ENCODE data around the gene CDK5R2.

GRCh38 chr2:218983934-218984238 lies 24.4 kb downstream of the CDK5R2 start:
- TF ChIP-seq SATB2 (CRISPR knock-in tag; IDR thresholded peaks at IDR 0.05), result no peak
- TF ChIP-seq SALL2 (CRISPR knock-in tag; IDR thresholded peaks at IDR 0.05), result no peak
- no peak for TF ChIP-seq ZNF121 (CRISPR knock-in tag; IDR thresholded peaks at IDR 0.05)
- no peak for TF ChIP-seq ATF3 (CRISPR knock-in tag; IDR thresholded peaks at IDR 0.05)
- no peak for TF ChIP-seq SIN3B (IDR thresholded peaks at IDR 0.05; ENCODE audit: low read length)
- TF ChIP-seq RBFOX2 (IDR thresholded peaks at IDR 0.05; ENCODE audit: low read depth, low read length), result no peak
- TF ChIP-seq, protein P1, sequence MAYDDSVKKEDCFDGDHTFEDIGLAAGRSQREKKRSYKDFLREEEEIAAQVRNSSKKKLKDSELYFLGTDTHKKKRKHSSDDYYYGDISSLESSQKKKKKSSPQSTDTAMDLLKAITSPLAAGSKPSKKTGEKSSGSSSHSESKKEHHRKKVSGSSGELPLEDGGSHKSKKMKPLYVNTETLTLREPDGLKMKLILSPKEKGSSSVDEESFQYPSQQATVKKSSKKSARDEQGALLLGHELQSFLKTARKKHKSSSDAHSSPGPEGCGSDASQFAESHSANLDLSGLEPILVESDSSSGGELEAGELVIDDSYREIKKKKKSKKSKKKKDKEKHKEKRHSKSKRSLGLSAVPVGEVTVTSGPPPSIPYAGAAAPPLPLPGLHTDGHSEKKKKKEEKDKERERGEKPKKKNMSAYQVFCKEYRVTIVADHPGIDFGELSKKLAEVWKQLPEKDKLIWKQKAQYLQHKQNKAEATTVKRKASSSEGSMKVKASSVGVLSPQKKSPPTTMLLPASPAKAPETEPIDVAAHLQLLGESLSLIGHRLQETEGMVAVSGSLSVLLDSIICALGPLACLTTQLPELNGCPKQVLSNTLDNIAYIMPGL (CRISPR knock-in tag; IDR thresholded peaks at IDR 0.05; ENCODE audit: borderline replicate concordance in 1 of 2, low read depth in 1 of 2), result no peak
- TF ChIP-seq, protein P2, sequence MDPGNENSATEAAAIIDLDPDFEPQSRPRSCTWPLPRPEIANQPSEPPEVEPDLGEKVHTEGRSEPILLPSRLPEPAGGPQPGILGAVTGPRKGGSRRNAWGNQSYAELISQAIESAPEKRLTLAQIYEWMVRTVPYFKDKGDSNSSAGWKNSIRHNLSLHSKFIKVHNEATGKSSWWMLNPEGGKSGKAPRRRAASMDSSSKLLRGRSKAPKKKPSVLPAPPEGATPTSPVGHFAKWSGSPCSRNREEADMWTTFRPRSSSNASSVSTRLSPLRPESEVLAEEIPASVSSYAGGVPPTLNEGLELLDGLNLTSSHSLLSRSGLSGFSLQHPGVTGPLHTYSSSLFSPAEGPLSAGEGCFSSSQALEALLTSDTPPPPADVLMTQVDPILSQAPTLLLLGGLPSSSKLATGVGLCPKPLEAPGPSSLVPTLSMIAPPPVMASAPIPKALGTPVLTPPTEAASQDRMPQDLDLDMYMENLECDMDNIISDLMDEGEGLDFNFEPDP (CRISPR knock-in tag; conservative IDR thresholded peaks at IDR 0.05), result no peak
- TF ChIP-seq BRCA1 (CRISPR knock-in tag; IDR thresholded peaks at IDR 0.05), result no peak
